ENCODE data around the gene ODR4.
"Not testable (repeated sequence)": the region's sequence is repeated elsewhere in the genome, so short reads cannot be mapped to it uniquely, and the experiment has no call there.

ODR4 gene

GRCh38 chr1:186390925-186391324, 15.3 kb downstream of the ODR4 start:
- Histone ChIP-seq H3K4me1 (ENCODE audit: control insufficient read depth, insufficient read depth, low read length) (no peaks in the 10 kb centered on the region), H3K4me3 (ENCODE audit: low read depth, low read length) (no peak overlapping the region), H3K9ac (ENCODE audit: low read depth, low read length) (no peak overlapping the region), H3K27me3 (ENCODE audit: control insufficient read depth, insufficient read depth, low read length) (no peaks in the 10 kb centered on the region), H3K27ac (ENCODE audit: low read depth, low read length) (no peak overlapping the region), H3K36me3 (ENCODE audit: control insufficient read depth, insufficient read depth, low read length) (peaks cover 94% of the 10 kb centered on the region), H3K9me3 (ENCODE audit: control insufficient read depth, insufficient read depth, low read length) (no peaks in the 10 kb centered on the region)

- Histone ChIP-seq H3K36me3 (ENCODE audit: control insufficient read depth, insufficient read depth, low read length) (peaks cover 94% of the 10 kb centered on the region), H3K9me3 (ENCODE audit: control insufficient read depth, insufficient read depth, low read length) (no peaks in the 10 kb centered on the region), H3K4me1 (ENCODE audit: control insufficient read depth, insufficient read depth, low read length) (no peaks in the 10 kb centered on the region), H3K27ac (ENCODE audit: low read depth, low read length) (no peak overlapping the region), H3K27me3 (ENCODE audit: control insufficient read depth, insufficient read depth, low read length) (no peaks in the 10 kb centered on the region), H3K9ac (ENCODE audit: low read depth, low read length) (no peak overlapping the region), H3K4me3 (ENCODE audit: low read depth, low read length) (no peak overlapping the region)
Measured at GRCh38 chr1:186391841-186392240, 16.2 kb downstream of the ODR4 start.

- H3K27me3 ChIP-seq (ENCODE audit: control insufficient read depth, insufficient read depth, low read length); H3K4me1 ChIP-seq (ENCODE audit: control insufficient read depth, insufficient read depth, low read length); H3K9ac ChIP-seq (ENCODE audit: low read depth, low read length); H3K27ac ChIP-seq (ENCODE audit: low read depth, low read length); H3K4me3 ChIP-seq (ENCODE audit: low read depth, low read length); H3K9me3 ChIP-seq (ENCODE audit: control insufficient read depth, insufficient read depth, low read length): not testable (repeated sequence)
- H3K36me3 ChIP-seq (ENCODE audit: control insufficient read depth, insufficient read depth, low read length): peaks cover 94% of the 10 kb centered on the region
Measured at GRCh38 chr1:186392711-186393110, 17.1 kb downstream of the ODR4 start.

- H3K36me3 ChIP-seq (ENCODE audit: control insufficient read depth, insufficient read depth, low read length): peaks cover 77% of the 10 kb centered on the region
- H3K27me3 ChIP-seq (ENCODE audit: control insufficient read depth, insufficient read depth, low read length); H3K4me3 ChIP-seq (ENCODE audit: low read depth, low read length); H3K27ac ChIP-seq (ENCODE audit: low read depth, low read length); H3K9ac ChIP-seq (ENCODE audit: low read depth, low read length); H3K9me3 ChIP-seq (ENCODE audit: control insufficient read depth, insufficient read depth, low read length); H3K4me1 ChIP-seq (ENCODE audit: control insufficient read depth, insufficient read depth, low read length): not testable (repeated sequence)
Measured at GRCh38 chr1:186401446-186401845, 25.8 kb downstream of the ODR4 start.

- Histone ChIP-seq H3K36me3 (ENCODE audit: control insufficient read depth, insufficient read depth, low read length) (peaks cover 76% of the 10 kb centered on the region), H3K27ac (ENCODE audit: low read depth, low read length) (no peak overlapping the region), H3K9me3 (ENCODE audit: control insufficient read depth, insufficient read depth, low read length) (no peaks in the 10 kb centered on the region), H3K4me3 (ENCODE audit: low read depth, low read length) (no peak overlapping the region), H3K27me3 (ENCODE audit: control insufficient read depth, insufficient read depth, low read length) (no peaks in the 10 kb centered on the region), H3K9ac (ENCODE audit: low read depth, low read length) (no peak overlapping the region), H3K4me1 (ENCODE audit: control insufficient read depth, insufficient read depth, low read length) (no peaks in the 10 kb centered on the region)
Measured at GRCh38 chr1:186403632-186404031, 28.0 kb downstream of the ODR4 start.

GRCh38 chr1:186404454-186405051, 28.9 kb downstream of the ODR4 start:
- peaks cover 76% of the 10 kb centered on the region for H3K36me3 ChIP-seq (ENCODE audit: control insufficient read depth, insufficient read depth, low read length)
- no peaks in the 10 kb centered on the region for H3K9me3 ChIP-seq (ENCODE audit: control insufficient read depth, insufficient read depth, low read length)
- no peaks in the 10 kb centered on the region for H3K27me3 ChIP-seq (ENCODE audit: control insufficient read depth, insufficient read depth, low read length)
- no peak overlapping the region for H3K4me3 ChIP-seq (ENCODE audit: low read depth, low read length)
- H3K9ac ChIP-seq (ENCODE audit: low read depth, low read length): no peak overlapping the region
- H3K4me1 ChIP-seq (ENCODE audit: control insufficient read depth, insufficient read depth, low read length): no peaks in the 10 kb centered on the region
- no peak overlapping the region for H3K27ac ChIP-seq (ENCODE audit: low read depth, low read length)

GRCh38 chr1:186409091-186409490, 33.5 kb downstream of the ODR4 start:
- Histone ChIP-seq H3K36me3 (ENCODE audit: control insufficient read depth, insufficient read depth, low read length) (peaks cover 86% of the 10 kb centered on the region), H3K9me3 (ENCODE audit: control insufficient read depth, insufficient read depth, low read length) (no peaks in the 10 kb centered on the region), H3K27me3 (ENCODE audit: control insufficient read depth, insufficient read depth, low read length) (no peaks in the 10 kb centered on the region), H3K9ac (ENCODE audit: low read depth, low read length) (no peak overlapping the region), H3K4me3 (ENCODE audit: low read depth, low read length) (no peak overlapping the region), H3K27ac (ENCODE audit: low read depth, low read length) (no peak overlapping the region), H3K4me1 (ENCODE audit: control insufficient read depth, insufficient read depth, low read length) (no peaks in the 10 kb centered on the region)

GRCh38 chr1:186413319-186413718, 37.7 kb downstream of the ODR4 start:
- no peak overlapping the region for H3K9ac ChIP-seq (ENCODE audit: low read depth, low read length)
- H3K27me3 ChIP-seq (ENCODE audit: control insufficient read depth, insufficient read depth, low read length): no peaks in the 10 kb centered on the region
- no peaks in the 10 kb centered on the region for H3K9me3 ChIP-seq (ENCODE audit: control insufficient read depth, insufficient read depth, low read length)
- no peak overlapping the region for H3K27ac ChIP-seq (ENCODE audit: low read depth, low read length)
- peaks cover 57% of the 10 kb centered on the region for H3K36me3 ChIP-seq (ENCODE audit: control insufficient read depth, insufficient read depth, low read length)
- H3K4me3 ChIP-seq (ENCODE audit: low read depth, low read length): no peak overlapping the region
- no peaks in the 10 kb centered on the region for H3K4me1 ChIP-seq (ENCODE audit: control insufficient read depth, insufficient read depth, low read length)

GRCh38 chr1:186418503-186418902, 42.9 kb downstream of the ODR4 start:
- Histone ChIP-seq H3K4me1 (ENCODE audit: control insufficient read depth, insufficient read depth, low read length) (no peaks in the 10 kb centered on the region), H3K36me3 (ENCODE audit: control insufficient read depth, insufficient read depth, low read length) (peaks cover 27% of the 10 kb centered on the region), H3K9me3 (ENCODE audit: control insufficient read depth, insufficient read depth, low read length) (no peaks in the 10 kb centered on the region), H3K4me3 (ENCODE audit: low read depth, low read length) (no peak overlapping the region), H3K27ac (ENCODE audit: low read depth, low read length) (no peak overlapping the region), H3K27me3 (ENCODE audit: control insufficient read depth, insufficient read depth, low read length) (no peaks in the 10 kb centered on the region), H3K9ac (ENCODE audit: low read depth, low read length) (no peak overlapping the region)

- H3K27me3 ChIP-seq (ENCODE audit: control insufficient read depth, insufficient read depth, low read length): no peaks in the 10 kb centered on the region
- peaks cover 24% of the 10 kb centered on the region for H3K36me3 ChIP-seq (ENCODE audit: control insufficient read depth, insufficient read depth, low read length)
- no peaks in the 10 kb centered on the region for H3K4me1 ChIP-seq (ENCODE audit: control insufficient read depth, insufficient read depth, low read length)
- no peak overlapping the region for H3K27ac ChIP-seq (ENCODE audit: low read depth, low read length)
- H3K9me3 ChIP-seq (ENCODE audit: control insufficient read depth, insufficient read depth, low read length): no peaks in the 10 kb centered on the region
- H3K4me3 ChIP-seq (ENCODE audit: low read depth, low read length): no peak overlapping the region
- H3K9ac ChIP-seq (ENCODE audit: low read depth, low read length): no peak overlapping the region
Measured at GRCh38 chr1:186420311-186420710, 44.7 kb downstream of the ODR4 start.

GRCh38 chr1:186420923-186421322, 45.3 kb downstream of the ODR4 start:
- H3K9me3 ChIP-seq (ENCODE audit: control insufficient read depth, insufficient read depth, low read length): no peaks in the 10 kb centered on the region
- H3K4me1 ChIP-seq (ENCODE audit: control insufficient read depth, insufficient read depth, low read length): no peaks in the 10 kb centered on the region
- H3K27ac ChIP-seq (ENCODE audit: low read depth, low read length): no peak overlapping the region

GRCh38 chr1:186421446-186421845, 45.8 kb downstream of the ODR4 start:
- Histone ChIP-seq H3K36me3 (ENCODE audit: control insufficient read depth, insufficient read depth, low read length) (peaks cover 24% of the 10 kb centered on the region), H3K27ac (ENCODE audit: low read depth, low read length) (no peak overlapping the region), H3K4me1 (ENCODE audit: control insufficient read depth, insufficient read depth, low read length) (no peaks in the 10 kb centered on the region), H3K9ac (ENCODE audit: low read depth, low read length) (no peak overlapping the region), H3K27me3 (ENCODE audit: control insufficient read depth, insufficient read depth, low read length) (no peaks in the 10 kb centered on the region), H3K9me3 (ENCODE audit: control insufficient read depth, insufficient read depth, low read length) (no peaks in the 10 kb centered on the region), H3K4me3 (ENCODE audit: low read depth, low read length) (no peak overlapping the region)

More at GRCh38 chr1:186420923-186421322, 45.3 kb downstream of the ODR4 start:
- peaks cover 24% of the 10 kb centered on the region for H3K36me3 ChIP-seq (ENCODE audit: control insufficient read depth, insufficient read depth, low read length)
- H3K4me3 ChIP-seq (ENCODE audit: low read depth, low read length): no peak overlapping the region
- H3K27me3 ChIP-seq (ENCODE audit: control insufficient read depth, insufficient read depth, low read length): no peaks in the 10 kb centered on the region
- no peak overlapping the region for H3K9ac ChIP-seq (ENCODE audit: low read depth, low read length)
